Measurements from ENCODE around the gene OTOGL.

DNA sequence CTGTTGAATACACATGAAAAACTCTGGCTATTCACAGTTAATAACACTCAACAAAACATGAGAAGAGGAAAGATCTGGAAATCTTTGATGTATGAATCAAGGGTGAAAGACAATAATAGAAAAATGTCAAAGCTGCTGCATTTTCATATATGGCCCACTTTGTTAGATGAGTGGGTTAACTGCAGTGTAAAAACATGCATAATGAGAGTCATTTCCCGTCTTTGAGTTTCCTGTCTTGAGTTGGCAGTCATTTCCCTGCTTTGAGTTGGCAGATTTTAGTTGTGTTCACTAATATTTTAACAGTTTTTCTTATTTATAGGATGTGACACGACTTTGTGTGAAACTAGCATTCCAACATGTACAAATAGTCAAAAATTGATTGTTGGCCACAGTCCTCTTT lies 256.8 kb downstream of the OTOGL start:
- no peak for TF ChIP-seq POLR2AphosphoS5 (IDR thresholded peaks at IDR 0.05)
- TF ChIP-seq, protein P1, sequence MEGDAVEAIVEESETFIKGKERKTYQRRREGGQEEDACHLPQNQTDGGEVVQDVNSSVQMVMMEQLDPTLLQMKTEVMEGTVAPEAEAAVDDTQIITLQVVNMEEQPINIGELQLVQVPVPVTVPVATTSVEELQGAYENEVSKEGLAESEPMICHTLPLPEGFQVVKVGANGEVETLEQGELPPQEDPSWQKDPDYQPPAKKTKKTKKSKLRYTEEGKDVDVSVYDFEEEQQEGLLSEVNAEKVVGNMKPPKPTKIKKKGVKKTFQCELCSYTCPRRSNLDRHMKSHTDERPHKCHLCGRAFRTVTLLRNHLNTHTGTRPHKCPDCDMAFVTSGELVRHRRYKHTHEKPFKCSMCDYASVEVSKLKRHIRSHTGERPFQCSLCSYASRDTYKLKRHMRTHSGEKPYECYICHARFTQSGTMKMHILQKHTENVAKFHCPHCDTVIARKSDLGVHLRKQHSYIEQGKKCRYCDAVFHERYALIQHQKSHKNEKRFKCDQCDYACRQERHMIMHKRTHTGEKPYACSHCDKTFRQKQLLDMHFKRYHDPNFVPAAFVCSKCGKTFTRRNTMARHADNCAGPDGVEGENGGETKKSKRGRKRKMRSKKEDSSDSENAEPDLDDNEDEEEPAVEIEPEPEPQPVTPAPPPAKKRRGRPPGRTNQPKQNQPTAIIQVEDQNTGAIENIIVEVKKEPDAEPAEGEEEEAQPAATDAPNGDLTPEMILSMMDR (IDR thresholded peaks at IDR 0.05): no peak
